Activated CD8-positive, alpha-beta T cell treated with anti-CD3 and anti-CD28 coated beads for 36 hours (primary cell): ENCODE measurements around the gene ACHE. TPM values are rescaled to one million over a fixed set of nuclear protein-coding genes. Genes with fewer than 3 reads are reported as not detected.

Source experiments
- ATAC-seq: fragments of 200-7000 bp; cut with Tn5 transposase; one replicate; pipeline ENCODE4 v1.10.0; 2021; ENCODE audit warnings: mild to moderate bottlenecking, moderate library complexity
- CTCF ChIA-PET: fragments of 350-600 bp; sonication (Branson Sonifier 250); formaldehyde crosslinking; loops from one replicate; lab custom pipeline; 2021; ENCODE audit warnings: antibody characterized with exemption; lab: Charles Lee
- POLR2A ChIA-PET: fragments of 350-600 bp; sonication (Branson Sonifier 250); formaldehyde crosslinking; loops from one replicate; lab custom pipeline; 2021; ENCODE audit warnings: antibody characterized with exemption; lab: Charles Lee
- DNase-seq: peaks from one replicate; pipeline ENCODE4 v3.0.0-alpha.2; 2020
- H3K27ac Mint-ChIP-seq: one replicate; pipeline ENCODE4 v1.8.0; 2021; ENCODE audit warnings: mild to moderate bottlenecking, mixed read lengths
- H3K27me3 Mint-ChIP-seq: one replicate; pipeline ENCODE4 v1.8.0; 2021; ENCODE audit warnings: mixed read lengths
- H3K36me3 Mint-ChIP-seq: one replicate; pipeline ENCODE4 v1.8.0; 2021; ENCODE audit warnings: low read depth, mixed read lengths
- H3K4me1 Mint-ChIP-seq: one replicate; pipeline ENCODE4 v1.8.0; 2021; ENCODE audit warnings: low read depth, mixed read lengths
- H3K4me3 Mint-ChIP-seq: one replicate; pipeline ENCODE4 v1.8.0; 2021; ENCODE audit warnings: mild to moderate bottlenecking, moderate library complexity, mixed read lengths
- H3K9me3 Mint-ChIP-seq: one replicate; pipeline ENCODE4 v1.8.0; 2021; ENCODE audit warnings: mixed read lengths
- CTCF ChIP-seq: fragments of 200-600 bp; IDR thresholded peaks from one replicate; pipeline ENCODE4 v1.8.0; 2022; ENCODE audit warnings: antibody characterized with exemption, mild to moderate bottlenecking
- intact Hi-C: fragments of 100-400 bp; cut with micrococcal nuclease; formaldehyde crosslinking; loops from one replicate; pipeline ENCODE4 v1.10.0; 2022
- total RNA-seq, 2 experiments: library from RNA; stranded (reverse); gene quantifications; one replicate each; pipeline ENCODE4 v1.2.3, GENCODE V29; 2021

Gene ACHE
- total RNA-seq, 2 experiments from 2014 or later, result 0.25 TPM; not detected in 1

DNA sequence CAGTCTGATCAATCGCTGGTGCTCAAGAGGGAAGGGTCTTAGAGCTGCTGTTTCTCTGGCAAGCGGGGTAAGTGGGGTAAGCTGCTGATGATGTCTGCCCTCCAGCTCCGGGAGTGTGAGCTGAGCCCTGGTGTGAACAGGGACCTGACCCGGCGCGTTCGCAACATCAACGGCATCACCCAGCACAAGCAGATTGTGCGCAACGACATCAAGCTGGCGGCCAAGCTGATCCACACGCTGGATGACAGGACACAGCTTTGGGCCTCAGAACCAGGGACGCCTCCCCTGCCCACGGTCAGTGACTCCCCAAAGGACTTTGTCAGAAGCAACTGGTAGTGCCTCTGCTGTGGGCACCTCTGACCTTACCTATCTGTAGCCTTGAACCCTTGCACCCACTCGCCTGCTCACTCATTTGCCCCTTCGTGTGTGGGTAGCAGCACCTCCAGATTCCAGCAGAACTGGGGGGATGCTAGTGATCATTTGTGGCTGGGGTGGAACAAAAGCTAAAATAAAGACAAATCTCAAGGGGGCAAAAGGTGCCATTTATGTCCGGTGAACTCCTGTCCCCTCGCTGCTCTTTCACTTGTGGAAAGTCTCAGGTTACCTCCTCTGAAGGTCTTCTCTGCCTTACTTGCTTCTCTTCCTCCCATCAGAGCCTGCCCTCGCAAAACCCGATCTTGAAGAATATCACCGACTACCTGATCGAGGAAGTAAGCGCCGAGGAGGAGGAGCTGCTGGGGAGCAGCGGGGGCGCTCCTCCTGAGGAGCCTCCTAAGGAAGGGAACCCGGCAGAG, 9.3 kb downstream of the ACHE start:
- Mint-ChIP-seq H3K27me3 (peaks cover 2% of the 10 kb centered on the region), H3K4me1 (peaks cover 50% of the 10 kb centered on the region), H3K4me3 (peak overlapping the region; percentile 73), H3K36me3 (peaks cover 72% of the 10 kb centered on the region), H3K9me3 (no peaks in the 10 kb centered on the region), H3K27ac (peak overlapping the region; percentile 94)
- no peak for ATAC-seq
- ChIA-PET POLR2A (interaction anchor here (0.6 to 7.4 kb wide), 3 partner anchors 10 to 359 kb away, joined by 4 to 167 read pairs (median 5); partner anchors contain the start of genes FIS1 and SRRT), CTCF (interaction anchor here (1.2 to 2.6 kb wide), 5 partner anchors 8 to 181 kb away, joined by 3 to 9 read pairs (median 7); partner anchors contain the start of genes POP7, SLC12A9 and SRRT)
- TF ChIP-seq CTCF, result no peak
- intact Hi-C loops, result no loop called here
- no peak for DNase-seq

- Mint-ChIP-seq H3K36me3 (peaks cover 77% of the 10 kb centered on the region), H3K4me1 (peaks cover 47% of the 10 kb centered on the region), H3K9me3 (no peaks in the 10 kb centered on the region), H3K27me3 (no peaks in the 10 kb centered on the region), H3K27ac (peak overlapping the region; percentile 40), H3K4me3 (no peak overlapping the region)
- ChIA-PET CTCF (interaction anchor here (1.6 to 2.6 kb wide), 2 partner anchors 10 to 12 kb away, joined by 3 to 9 read pairs; partner anchors contain the start of gene SRRT), POLR2A (interaction anchor here (7.4 kb wide), 1 partner anchor 10 kb away, joined by 167 read pairs; the partner anchor contains the start of gene SRRT)
- DNase-seq, result peak; percentile 31
- intact Hi-C loops, result no loop called here
- no peak for TF ChIP-seq CTCF
- no peak for ATAC-seq
These were observed 10.1 kb downstream of the ACHE start for GRCh38 chr7:100885440-100886141.

- peaks cover 47% of the 10 kb centered on the region for H3K4me1 Mint-ChIP-seq
- peak; percentile 54 for DNase-seq
- ATAC-seq, result no peak
- H3K4me3 Mint-ChIP-seq, result peak overlapping the region; percentile 43
- TF ChIP-seq CTCF, result no peak
- H3K27ac Mint-ChIP-seq, result peak overlapping the region; percentile 53
- H3K9me3 Mint-ChIP-seq, result no peaks in the 10 kb centered on the region
- H3K36me3 Mint-ChIP-seq, result peaks cover 83% of the 10 kb centered on the region
- intact Hi-C loops, result no loop called here
- no peaks in the 10 kb centered on the region for H3K27me3 Mint-ChIP-seq
- CTCF ChIA-PET, result no interaction called here
- POLR2A ChIA-PET, result interaction anchor here (7.4 kb wide), 1 partner anchor 9 kb away, joined by 167 read pairs; the partner anchor contains the start of gene SRRT
These were observed 10.8 kb downstream of the ACHE start for GRCh38 chr7:100884736-100885439.

GRCh38 chr7:100882785-100883526, 12.7 kb downstream of the ACHE start:
- Mint-ChIP-seq H3K27me3 (no peaks in the 10 kb centered on the region), H3K9me3 (no peaks in the 10 kb centered on the region), H3K36me3 (peaks cover 88% of the 10 kb centered on the region), H3K4me3 (no peak overlapping the region), H3K27ac (peak overlapping the region; percentile 8), H3K4me1 (peaks cover 59% of the 10 kb centered on the region)
- ATAC-seq (no peak), DNase-seq (no peak)
- intact Hi-C loops, result no loop called here
- no peak for TF ChIP-seq CTCF
- CTCF ChIA-PET, result no interaction called here
- POLR2A ChIA-PET, result interaction anchor here (7.4 kb wide), 1 partner anchor 7 kb away, joined by 167 read pairs; the partner anchor contains the start of gene SRRT
